HEK293T (cell line): ENCODE results near the gene BHLHE23.

ENCODE experiments used
- BHLHE40 ChIP-seq: fragments of 450-650 bp; IDR thresholded peaks from 2 replicates; pipeline ENCODE4 v1.6.1; 2016; ENCODE audit warnings: mild to moderate bottlenecking, moderate library complexity, borderline replicate concordance
- ELF4 ChIP-seq: fragments of 450-650 bp; IDR thresholded peaks from 2 replicates; pipeline ENCODE4 v1.6.1; 2017; ENCODE audit warnings: antibody characterized with exemption
- FOXA1 ChIP-seq: fragments of 450-650 bp; IDR thresholded peaks from 2 replicates; pipeline ENCODE4 v1.6.1; 2016; ENCODE audit warnings: mild to moderate bottlenecking
- FOXK2 ChIP-seq: fragments of 450-650 bp; IDR thresholded peaks from 2 replicates; pipeline ENCODE4 v1.6.1; 2016; ENCODE audit warnings: mild to moderate bottlenecking
- FOXM1 ChIP-seq: fragments of 450-650 bp; IDR thresholded peaks from 2 replicates; pipeline ENCODE4 v1.6.1; 2017; ENCODE audit warnings: mild to moderate bottlenecking, borderline replicate concordance
- HDGF ChIP-seq: fragments of 450-650 bp; IDR thresholded peaks from 2 replicates; pipeline ENCODE4 v1.6.1; 2017; ENCODE audit warnings: antibody characterized with exemption, borderline replicate concordance
- NFRKB ChIP-seq: fragments of 450-650 bp; IDR thresholded peaks from 2 replicates; pipeline ENCODE4 v1.6.1; 2016; ENCODE audit warnings: mild to moderate bottlenecking, moderate library complexity

DNA sequence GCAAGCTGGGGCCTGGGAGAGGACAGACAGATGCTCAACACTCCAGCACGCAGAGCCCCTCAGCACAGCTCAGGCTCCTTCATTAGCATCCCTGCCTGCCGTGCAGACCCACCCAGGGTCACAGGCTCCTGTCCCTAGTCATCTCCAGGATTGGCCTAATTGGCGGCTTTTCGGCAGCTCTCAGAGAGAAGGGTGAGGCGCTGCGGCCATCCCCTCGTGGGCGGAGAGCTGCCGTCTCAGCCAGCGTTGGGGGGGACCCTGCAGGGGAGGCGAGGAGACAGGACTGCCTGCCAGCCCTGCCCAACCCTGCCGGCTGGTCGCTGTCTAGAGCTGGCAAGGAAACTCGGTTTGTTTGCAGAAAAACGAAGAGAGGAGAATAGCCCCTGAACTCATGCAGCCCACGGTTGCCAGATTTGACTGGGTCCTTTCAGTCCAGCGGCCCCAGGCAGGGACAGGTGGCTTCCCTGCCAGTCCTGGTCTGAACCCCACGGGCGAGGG lies 26.8 kb downstream of the BHLHE23 start:
- TF ChIP-seq BHLHE40 (no peak), ELF4 (no peak), FOXM1 (no peak), FOXA1 (no peak), HDGF (no peak), NFRKB (no peak), FOXK2 (no peak)
